Endothelial cell of umbilical vein (primary cell): ENCODE measurements around the gene SLC35B2. TPM values are rescaled to one million over a fixed set of nuclear protein-coding genes. Genes with fewer than 3 reads are reported as not detected.

ENCODE experiments used
- BruUV-seq: library from RNA; stranded (reverse); fragments of 400-500 nt; replicated peaks from 2 replicates; lab custom pipeline; 2021; lab: Mats Ljungman, UMichigan
- CTCF ChIA-PET: fragments of 300-600, 350-600 bp; sonication (Branson Sonifier 250); formaldehyde crosslinking; loops from one replicate; lab custom pipeline; 2021; ENCODE audit warnings: antibody characterized with exemption, inconsistent platforms; lab: Charles Lee
- POLR2A ChIA-PET: fragments of 300-600, 350-600 bp; sonication (Branson Sonifier 250); formaldehyde crosslinking; loops from one replicate; lab custom pipeline; 2021; ENCODE audit warnings: antibody characterized with exemption, inconsistent platforms; lab: Charles Lee
- DNase-seq: peaks from one replicate; pipeline ENCODE4 v3.0.0-alpha.2; 2011; ENCODE audit warnings: low read depth, low spot score
- FAIRE-seq: peaks from 2 replicates; lab custom pipeline; 2011; peaks lifted over from hg19 to GRCh38; lab: Jason Lieb, UNC
- H2AFZ ChIP-seq: 2 replicates; pipeline ENCODE4 v1.6.0; 2012; ENCODE audit warnings: low read depth, low read length, control low read depth, inconsistent platforms
- H3K27ac ChIP-seq: 2 replicates; pipeline ENCODE4 v1.5.1; 2011; ENCODE audit warnings: low read depth, mild to moderate bottlenecking, control low read depth, low read length, moderate library complexity; ENCODE audit not compliant: insufficient read depth
- H3K27me3 ChIP-seq, 2 experiments: 2 replicates each; pipeline versions ENCODE4 v1.6.0 to v1.6.1; 2011; ENCODE audit warnings: low read length in 2 of 2, mixed read lengths in 1 of 2; ENCODE audit not compliant: control insufficient read depth in 2 of 2, insufficient read depth in 2 of 2
- H3K36me3 ChIP-seq, 2 experiments: 2 replicates in 1 of 2; 3 replicates in 1 of 2; pipeline ENCODE4 v1.5.1; 2011; ENCODE audit warnings: low read length in 2 of 2, mild to moderate bottlenecking in 1 of 2, moderate library complexity in 1 of 2; ENCODE audit not compliant: control insufficient read depth in 2 of 2, insufficient read depth in 2 of 2; ENCODE audit errors: extremely low read depth in 1 of 2
- H3K4me1 ChIP-seq: 3 replicates; pipeline ENCODE4 v1.5.1; 2011; ENCODE audit warnings: mild to moderate bottlenecking, low read length; ENCODE audit not compliant: control insufficient read depth, insufficient read depth; ENCODE audit errors: extremely low read depth
- H3K4me2 ChIP-seq: 2 replicates; pipeline ENCODE4 v1.6.1; 2011; ENCODE audit warnings: low read length, control low read depth, mixed read lengths; ENCODE audit not compliant: insufficient read depth
- H3K4me3 ChIP-seq, 3 experiments: fragments of 200-600 bp in 1 of 3; sonication (generic), shearing (Covaris generic) in 1 of 3; replicated peaks in 1 of 3; 2 replicates each; pipeline ENCODE4 v1.5.1; 2011 to 2016; ENCODE audit warnings: control low read depth in 3 of 3, low read length in 3 of 3, mild to moderate bottlenecking in 2 of 3, inconsistent platforms in 1 of 3, low read depth in 1 of 3, moderate library complexity in 1 of 3; ENCODE audit not compliant: insufficient read depth in 1 of 3
- H3K79me2 ChIP-seq: 2 replicates; pipeline ENCODE4 v1.6.0; 2012; ENCODE audit warnings: low read length, inconsistent platforms; ENCODE audit not compliant: control insufficient read depth, insufficient read depth
- H3K9ac ChIP-seq: replicated peaks from 2 replicates; pipeline ENCODE3; 2011; ENCODE audit warnings: low read length, control low read depth; ENCODE audit not compliant: insufficient read depth; ENCODE audit errors: extremely low read depth
- H3K9me1 ChIP-seq: replicated peaks from 3 replicates; pipeline ENCODE4 v1.6.0; 2011; ENCODE audit warnings: mild to moderate bottlenecking, low read length; ENCODE audit not compliant: control insufficient read depth, insufficient read depth; ENCODE audit errors: extremely low read depth
- H3K9me3 ChIP-seq: replicated peaks from 2 replicates; pipeline ENCODE4 v1.5.1; 2012; ENCODE audit warnings: low read length, inconsistent platforms; ENCODE audit not compliant: control insufficient read depth, insufficient read depth
- H4K20me1 ChIP-seq: replicated peaks from 2 replicates; pipeline ENCODE3; 2011; ENCODE audit warnings: mild to moderate bottlenecking, low read length; ENCODE audit not compliant: control insufficient read depth, insufficient read depth; ENCODE audit errors: extremely low read depth
- CTCF ChIP-seq, 2 donors: IDR thresholded peaks; 1 replicate in 1 of 2; 2 replicates in 1 of 2; pipeline ENCODE4 v1.5.1; 2011; ENCODE audit warnings: low read length in 2 of 2, mild to moderate bottlenecking in 2 of 2, moderate library complexity in 2 of 2, control low read depth in 1 of 2, inconsistent platforms in 1 of 2, low read depth in 1 of 2; ENCODE audit not compliant: insufficient read depth in 1 of 2; ENCODE audit errors: extremely low read depth in 1 of 2
- EZH2 ChIP-seq: IDR thresholded peaks from 2 replicates; pipeline ENCODE4 v1.6.1; 2012; ENCODE audit warnings: borderline replicate concordance, low read depth, mild to moderate bottlenecking, moderate library complexity, low read length, inconsistent platforms; ENCODE audit not compliant: severe bottlenecking
- FOS ChIP-seq: IDR thresholded peaks from 2 replicates; pipeline ENCODE4 v1.6.1; 2011; ENCODE audit warnings: mild to moderate bottlenecking, low read length, moderate library complexity, borderline replicate concordance; ENCODE audit not compliant: insufficient read depth
- GATA2 ChIP-seq: IDR thresholded peaks from 2 replicates; pipeline ENCODE4 v1.7.0; 2011; ENCODE audit warnings: low read depth, mild to moderate bottlenecking, moderate library complexity, mixed read lengths, low read length; ENCODE audit not compliant: insufficient read length, insufficient read depth
- JUN ChIP-seq: IDR thresholded peaks from 2 replicates; pipeline ENCODE4 v1.6.1; 2011; ENCODE audit warnings: borderline replicate concordance, low read depth; ENCODE audit not compliant: insufficient read length, insufficient read depth
- MAX ChIP-seq: IDR thresholded peaks from 2 replicates; pipeline ENCODE4 v1.6.1; 2011; ENCODE audit not compliant: insufficient read depth, insufficient read length
- MYC ChIP-seq: IDR thresholded peaks from one replicate; pipeline ENCODE4 v1.6.1; 2011; ENCODE audit warnings: mild to moderate bottlenecking, low read depth, low read length
- POLR2A ChIP-seq: IDR thresholded peaks from 2 replicates; pipeline ENCODE4 v1.6.1; 2012; ENCODE audit warnings: low read depth, mild to moderate bottlenecking, control low read depth, low read length
- POLR2AphosphoS5 ChIP-seq: IDR thresholded peaks from 2 replicates; pipeline ENCODE4 v1.6.1; 2012; ENCODE audit warnings: low read depth, mild to moderate bottlenecking, control low read depth, low read length, moderate library complexity; ENCODE audit not compliant: insufficient read depth
- dilution Hi-C: fragments of 300-500 bp; cut with MboI; formaldehyde crosslinking; loops from one replicate; pipeline ENCODE4 v1.15.0; 2019; ENCODE audit warnings: low sequenced_read_pairs; ENCODE audit not compliant: extremely low pct_ligation_motif_present
- intact Hi-C: fragments of 100-400 bp; cut with micrococcal nuclease; formaldehyde crosslinking; loops from one replicate; pipeline ENCODE4 v1.10.0; 2022
- polyA plus RNA-seq, 4 experiments: library from polyadenylated mRNA; depleted of rRNA in 3 of 4; stranded (reverse) in 3 of 4; unstranded in 1 of 4; fragments of >200 nt; gene quantifications; 2 replicates each; pipeline versions ENCODE4 v1.2.1 to v1.2.3, GENCODE V29; 2011 to 2012; ENCODE audit warnings: missing spikeins in 1 of 4
- total RNA-seq: library from RNA; stranded (reverse); gene quantifications from 2 replicates; pipeline ENCODE4 v1.2.3, GENCODE V29; 2021

The SLC35B2 gene
- total and polyA plus RNA-seq, 2 donors (not counting 3 experiments of a cell fraction or from before 2014, with no cell fraction given), result 53.4 to 112 TPM

GRCh38 chr6:44292661-44293365 lies 35.5 kb upstream of the SLC35B2 start:
- POLR2A ChIA-PET, result interaction anchor here (0.7 kb wide), 1 partner anchor 149 kb away, joined by 12 read pairs; no protein-coding TSS in a partner anchor
- BruUV-seq, result no TSS peak

More at GRCh38 chr6:44292661-44293365, 35.5 kb upstream of the SLC35B2 start:
- no peaks in the 10 kb centered on the region for H3K9me3 ChIP-seq
- no peak overlapping the region for H3K4me2 ChIP-seq
- TF ChIP-seq EZH2 (no peak), MYC (no peak), CTCF (IDR thresholded peaks at IDR 0.05; ENCODE audit: extremely low read depth in 1 of 2, insufficient read depth in 1 of 2, low read depth in 1 of 2, low read length in 2 of 2) (no peak), FOS (no peak), POLR2A (no peak), GATA2 (no peak), POLR2AphosphoS5 (no peak), MAX (no peak), JUN (no peak)
- no peaks in the 10 kb centered on the region for H4K20me1 ChIP-seq
- no peaks in the 10 kb centered on the region for H3K79me2 ChIP-seq
- H3K27me3 ChIP-seq, result peaks cover 36 to 38% of the 10 kb centered on the region in 2 experiments
- no peak overlapping the region for H3K9ac ChIP-seq
- CTCF ChIA-PET, result interaction anchor here (0.8 to 5.6 kb wide), 7 partner anchors 11 to 36 kb away, joined by 3 to 35 read pairs (median 5); partner anchors contain the start of genes AARS2 and TMEM151B
- H3K36me3 ChIP-seq, result no peaks in the 10 kb centered on the region
- H3K27ac ChIP-seq, result no peak overlapping the region
- no peak overlapping the region for H3K4me3 ChIP-seq
- H3K4me1 ChIP-seq, result peaks cover 6% of the 10 kb centered on the region
- DNase-seq (no peak), FAIRE-seq (no peak)
- no peak overlapping the region for H2AFZ ChIP-seq
- intact Hi-C loops (no loop called here), dilution Hi-C loops (no loop called here)
- H3K9me1 ChIP-seq, result no peaks in the 10 kb centered on the region
